T-helper 22 cell (primary cell): ENCODE results near the gene MAP4.

Experiments used
- DNase-seq: peaks from one replicate; pipeline ENCODE4 v3.0.0-alpha.2; 2020; ENCODE audit warnings: low read depth

The MAP4 gene

GRCh38 chr3:47859956-47860605, 156.1 kb downstream of the MAP4 start:
- DNase-seq = no peak

GRCh38 chr3:47857151-47857550, 159.1 kb downstream of the MAP4 start:
- no peak for DNase-seq

- no peak for DNase-seq
These were observed 159.5 kb downstream of the MAP4 start for GRCh38 chr3:47856669-47857068.

GRCh38 chr3:47855461-47856383, 160.5 kb downstream of the MAP4 start:
- DNase-seq = no peak

- DNase-seq = no peak
These were observed 161.3 kb downstream of the MAP4 start for GRCh38 chr3:47854720-47855455.

- no peak for DNase-seq
These were observed 161.9 kb downstream of the MAP4 start for GRCh38 chr3:47854267-47854666.

- DNase-seq = no peak
These were observed 163.3 kb downstream of the MAP4 start for GRCh38 chr3:47852604-47853602.

- no peak for DNase-seq
These were observed 164.2 kb downstream of the MAP4 start for GRCh38 chr3:47851888-47852603.

GRCh38 chr3:47850564-47851410, 165.4 kb downstream of the MAP4 start:
- DNase-seq = no peak

- no peak for DNase-seq
These were observed 166.3 kb downstream of the MAP4 start for GRCh38 chr3:47849699-47850563.

GRCh38 chr3:47849186-47849698, 167.0 kb downstream of the MAP4 start:
- DNase-seq = no peak

- DNase-seq = no peak
These were observed 167.6 kb downstream of the MAP4 start for GRCh38 chr3:47848599-47849117.

- no peak for DNase-seq
These were observed 168.3 kb downstream of the MAP4 start for GRCh38 chr3:47847801-47848518.

GRCh38 chr3:47847260-47847659, 169.0 kb downstream of the MAP4 start:
- no peak for DNase-seq

- no peak for DNase-seq
These were observed 169.4 kb downstream of the MAP4 start for GRCh38 chr3:47846880-47847248.

- DNase-seq = no peak
These were observed 169.9 kb downstream of the MAP4 start for GRCh38 chr3:47846186-47846879.

GRCh38 chr3:47841786-47842349, 174.3 kb downstream of the MAP4 start:
- no peak for DNase-seq
